GM23338 (cell line): ENCODE data around the gene NKD1. TPM values are rescaled to one million over a fixed set of nuclear protein-coding genes. Genes with fewer than 3 reads are reported as not detected.

ENCODE experiments used
- ATAC-seq: fragments of 200-7000 bp; cut with Tn5 transposase; 3 replicates; pipeline ENCODE4 v1.9.1; 2020
- DNase-seq: peaks from one replicate; pipeline ENCODE4 v3.0.0-alpha.2; 2015; ENCODE audit warnings: low spot score
- H2AFZ ChIP-seq: fragments of 200-600 bp; sonication (generic); 2 replicates; pipeline ENCODE4 v1.8.0; 2016; ENCODE audit warnings: antibody characterized with exemption, mild to moderate bottlenecking, moderate library complexity
- H3F3A ChIP-seq: fragments of 200-600 bp; sonication (generic); replicated peaks from 2 replicates; pipeline ENCODE4 v1.8.0; 2017; ENCODE audit warnings: antibody characterized with exemption, mixed run types, low read depth
- H3K27ac ChIP-seq: fragments of 200-600 bp; sonication (generic); 2 replicates; pipeline ENCODE4 v1.6.1; 2016; ENCODE audit warnings: low read depth
- H3K27me3 ChIP-seq: fragments of 200-600 bp; sonication (generic); 2 replicates; pipeline ENCODE4 v1.8.0; 2016; ENCODE audit warnings: mild to moderate bottlenecking, mixed run types, moderate library complexity; ENCODE audit not compliant: insufficient read depth
- H3K36me3 ChIP-seq: fragments of 200-600 bp; sonication (generic); 2 replicates; pipeline ENCODE4 v1.8.0; 2016; ENCODE audit warnings: mild to moderate bottlenecking; ENCODE audit not compliant: insufficient read depth
- H3K4me1 ChIP-seq: fragments of 200-600 bp; sonication (generic); 2 replicates; pipeline ENCODE4 v1.8.0; 2016; ENCODE audit warnings: mild to moderate bottlenecking, moderate library complexity; ENCODE audit not compliant: insufficient read depth
- H3K4me2 ChIP-seq: fragments of 200-600 bp; sonication (generic); 2 replicates; pipeline ENCODE4 v1.7.1; 2017; ENCODE audit warnings: mixed run types
- H3K4me3 ChIP-seq: fragments of 200-600 bp; sonication (generic); 2 replicates; pipeline ENCODE4 v1.6.1; 2016; ENCODE audit warnings: mixed run types
- H3K79me2 ChIP-seq: fragments of 200-600 bp; sonication (generic); replicated peaks from 2 replicates; pipeline ENCODE4 v1.8.0; 2017; ENCODE audit warnings: mild to moderate bottlenecking; ENCODE audit not compliant: insufficient read depth
- H3K9me2 ChIP-seq: fragments of 200-600 bp; sonication (generic); 2 replicates; pipeline ENCODE4 v1.8.0; 2017; ENCODE audit not compliant: insufficient read depth
- H4K20me1 ChIP-seq: fragments of 200-600 bp; sonication (generic); replicated peaks from 2 replicates; pipeline ENCODE4 v1.8.0; 2017; ENCODE audit warnings: mild to moderate bottlenecking; ENCODE audit not compliant: insufficient read depth
- H3K27ac Mint-ChIP-seq: 2 replicates; pipeline ENCODE4 v1.8.0; 2020; ENCODE audit warnings: inconsistent platforms, mild to moderate bottlenecking, moderate library complexity, mixed read lengths
- H3K27me3 Mint-ChIP-seq: 3 replicates; pipeline ENCODE4 v1.8.0; 2022; ENCODE audit warnings: low read depth, mild to moderate bottlenecking, moderate library complexity, mixed read lengths, inconsistent platforms; ENCODE audit not compliant: insufficient read depth, poor library complexity
- H3K36me3 Mint-ChIP-seq: 3 replicates; pipeline ENCODE4 v1.8.0; 2021; ENCODE audit warnings: low read depth, mild to moderate bottlenecking, inconsistent platforms, moderate library complexity, mixed read lengths
- H3K4me1 Mint-ChIP-seq: 3 replicates; pipeline ENCODE4 v1.8.0; 2020; ENCODE audit warnings: mild to moderate bottlenecking, inconsistent platforms, mixed read lengths
- H3K4me3 Mint-ChIP-seq: 3 replicates; pipeline ENCODE4 v1.8.0; 2021; ENCODE audit warnings: moderate library complexity, mild to moderate bottlenecking, inconsistent platforms, mixed read lengths
- H3K9me3 Mint-ChIP-seq: 3 replicates; pipeline ENCODE4 v1.8.0; 2020; ENCODE audit warnings: moderate library complexity, mild to moderate bottlenecking, inconsistent platforms, mixed read lengths
- CREB1 ChIP-seq: fragments of 250-450 bp; sonication (Bioruptor Pico); IDR thresholded peaks from 2 replicates; pipeline ENCODE4 v1.5.0; 2020; ENCODE audit warnings: low read depth, mild to moderate bottlenecking, moderate library complexity
- CTCF ChIP-seq, 2 experiments: fragments of 200-600 bp in 1 of 2; sonication (generic) in 1 of 2; conservative IDR thresholded peaks; 2 replicates each; pipeline versions ENCODE4 v1.5.1 to v1.6.1; 2016 to 2017; ENCODE audit warnings: antibody characterized with exemption in 2 of 2, low read depth in 2 of 2, mild to moderate bottlenecking in 2 of 2, moderate library complexity in 1 of 2
- ETS1 ChIP-seq: IDR thresholded peaks from 2 replicates; pipeline ENCODE4 v1.6.1; 2016; ENCODE audit warnings: antibody characterized with exemption
- EZH2 ChIP-seq: fragments of 200-600 bp; sonication (generic); IDR thresholded peaks from one replicate; pipeline ENCODE4 v1.8.0; 2017; ENCODE audit warnings: antibody characterized with exemption, mild to moderate bottlenecking, low read depth; ENCODE audit not compliant: unreplicated experiment
- EZH2phosphoT487 ChIP-seq: fragments of 200-600 bp; sonication (generic); IDR thresholded peaks from one replicate; pipeline ENCODE4 v1.8.1; 2018; ENCODE audit warnings: antibody characterized with exemption; ENCODE audit not compliant: unreplicated experiment
- JUNB ChIP-seq: IDR thresholded peaks from one replicate; pipeline ENCODE4 v1.6.1; 2016; ENCODE audit warnings: antibody characterized with exemption; ENCODE audit not compliant: unreplicated experiment
- NANOG ChIP-seq: IDR thresholded peaks from 2 replicates; pipeline ENCODE4 v1.6.1; 2016; ENCODE audit warnings: antibody characterized with exemption, borderline replicate concordance
- POLR2AphosphoS5 ChIP-seq: IDR thresholded peaks from 2 replicates; pipeline ENCODE4 v1.6.1; 2016; ENCODE audit warnings: antibody characterized with exemption, low read depth
- REST ChIP-seq: IDR thresholded peaks from one replicate; pipeline ENCODE4 v1.6.1; 2018; ENCODE audit warnings: antibody characterized with exemption; ENCODE audit not compliant: unreplicated experiment
- STAT1 ChIP-seq: IDR thresholded peaks from one replicate; pipeline ENCODE4 v1.6.1; 2016; ENCODE audit warnings: antibody characterized with exemption; ENCODE audit not compliant: unreplicated experiment
- ZNF114 ChIP-seq: fragments of 250-450 bp; sonication (Bioruptor Pico); IDR thresholded peaks from 2 replicates; pipeline ENCODE4 v1.5.0; 2020; ENCODE audit warnings: mild to moderate bottlenecking, moderate library complexity
- ZNF331 ChIP-seq: fragments of 250-450 bp; sonication (Bioruptor Pico); IDR thresholded peaks from 2 replicates; pipeline ENCODE4 v1.5.0; 2020; ENCODE audit warnings: low read depth, mild to moderate bottlenecking, moderate library complexity
- polyA plus RNA-seq: library from polyadenylated mRNA; unstranded; fragments of >200 nt; fragmentation: Nextera tagmentation; extraction: Ambion mirVana; gene quantifications from 2 replicates; pipeline ENCODE4 v1.2.1, GENCODE V29; 2016
- total RNA-seq: library from RNA; depleted of rRNA; stranded (reverse); fragments of >200 nt; shearing (Covaris generic); gene quantifications from 2 replicates; pipeline ENCODE4 v1.2.3, GENCODE V29; 2014

NKD1 gene
- total and polyA plus RNA-seq, 2 experiments from 2014 or later = 2.1 to 2.3 TPM

DNA sequence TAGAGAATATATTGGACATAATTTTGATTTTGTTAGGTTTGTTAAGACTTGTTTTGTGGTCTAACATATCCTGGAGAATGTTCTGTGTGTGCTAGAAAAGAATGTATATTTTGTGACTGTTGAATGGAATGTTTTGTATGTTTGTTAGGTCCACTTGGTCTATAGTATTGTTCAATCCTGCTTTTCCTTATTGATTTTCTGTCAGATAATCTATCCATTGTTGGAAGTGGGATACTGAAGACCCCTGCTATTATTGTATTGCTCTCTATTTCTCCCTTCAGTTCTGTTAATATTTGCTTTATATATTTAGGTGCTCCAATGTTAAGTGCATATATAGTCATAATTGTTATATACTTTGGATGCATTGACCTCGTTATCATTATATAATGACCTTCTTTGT is 33.0 kb upstream of the NKD1 start:
- Histone ChIP-seq H3F3A (no peaks in the 10 kb centered on the region), H3K36me3 (peaks cover 3% of the 10 kb centered on the region; the same call in 1 of the 2 replicates), H3K4me1 (no peaks in the 10 kb centered on the region), H3K27ac (no peak overlapping the region), H3K4me2 (no peak overlapping the region), H4K20me1 (no peaks in the 10 kb centered on the region), H3K79me2 (no peaks in the 10 kb centered on the region), H2AFZ (no peak overlapping the region), H3K4me3 (no peak overlapping the region), H3K27me3 (no peaks in the 10 kb centered on the region), H3K9me2 (no peaks in the 10 kb centered on the region)
- ATAC-seq = no peak
- DNase-seq = no peak
- H3K9me3 Mint-ChIP-seq = peaks cover 14% of the 10 kb centered on the region
- peaks cover 2% of the 10 kb centered on the region for H3K27me3 Mint-ChIP-seq
- no peak for TF ChIP-seq NANOG
- no peak for TF ChIP-seq REST
- no peak for TF ChIP-seq EZH2phosphoT487
- no peak for TF ChIP-seq EZH2
- TF ChIP-seq JUNB = no peak
- TF ChIP-seq CTCF (conservative IDR thresholded peaks at IDR 0.05; ENCODE audit: low read depth in 2 of 2) = no peak
- TF ChIP-seq ZNF114 = no peak
- no peak for TF ChIP-seq CREB1
- TF ChIP-seq POLR2AphosphoS5 = no peak
- H3K4me1 Mint-ChIP-seq = no peaks in the 10 kb centered on the region
- H3K27ac Mint-ChIP-seq = no peak overlapping the region
- peaks cover 7% of the 10 kb centered on the region; the same call in 1 of the 3 replicates for H3K36me3 Mint-ChIP-seq
- H3K4me3 Mint-ChIP-seq = no peak overlapping the region

DNA sequence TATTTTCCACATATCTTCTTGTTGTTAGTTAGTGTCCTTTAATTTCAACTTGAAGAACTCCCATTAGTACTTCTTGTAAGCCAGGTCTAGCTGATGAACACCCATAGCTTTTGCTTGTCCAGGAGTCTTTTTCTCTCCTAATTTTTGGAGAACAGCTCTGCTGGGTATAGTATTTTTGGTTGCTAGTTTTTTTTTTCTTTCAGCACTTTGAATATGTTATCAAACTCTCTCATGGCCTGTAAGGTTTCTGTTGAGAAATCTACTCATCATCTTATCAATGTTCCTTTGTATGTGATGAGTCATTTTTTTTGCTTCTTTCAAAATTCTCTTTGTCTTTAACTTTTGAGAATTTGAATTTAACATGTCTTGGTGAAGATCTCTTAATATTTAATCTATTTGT is 31.8 kb upstream of the NKD1 start:
- Mint-ChIP-seq H3K27me3 (peaks cover 2% of the 10 kb centered on the region), H3K4me1 (no peaks in the 10 kb centered on the region), H3K9me3 (peaks cover 14% of the 10 kb centered on the region), H3K36me3 (peaks cover 7% of the 10 kb centered on the region; the same call in 1 of the 3 replicates), H3K27ac (no peak overlapping the region), H3K4me3 (no peak overlapping the region)
- DNase-seq (no peak), ATAC-seq (no peak)
- Histone ChIP-seq H3K4me3 (no peak overlapping the region), H3K36me3 (peaks cover 3% of the 10 kb centered on the region; the same call in 1 of the 2 replicates), H3K4me1 (no peaks in the 10 kb centered on the region), H3K27ac (no peak overlapping the region), H3K27me3 (no peaks in the 10 kb centered on the region), H3K4me2 (no peak overlapping the region), H3F3A (no peaks in the 10 kb centered on the region), H2AFZ (no peak overlapping the region), H4K20me1 (no peaks in the 10 kb centered on the region), H3K79me2 (no peaks in the 10 kb centered on the region), H3K9me2 (no peaks in the 10 kb centered on the region)
- TF ChIP-seq EZH2 (no peak), CREB1 (no peak), STAT1 (no peak), ZNF331 (CRISPR knock-in tag) (no peak), POLR2AphosphoS5 (no peak), REST (no peak), ZNF114 (no peak), JUNB (no peak), ETS1 (no peak)
